ENCODE data around the gene KRTAP10-5. TPM values are rescaled to one million over a fixed set of nuclear protein-coding genes. Genes with fewer than 3 reads are reported as not detected.
"Not testable (repeated sequence)": the region's sequence is repeated elsewhere in the genome, so short reads cannot be mapped to it uniquely, and the experiment has no call there.

Gene KRTAP10-5
- polyA plus RNA-seq (2013, experiment 1 of 2; ENCODE audit: insufficient read length), result not detected
- polyA plus RNA-seq (2013, experiment 2 of 2; ENCODE audit: insufficient read length), result not detected

GRCh38 chr21:44580231-44580821, at the start of gene KRTAP10-5:
KRTAP10-5 (minus strand) TSS chr21:44580604; CDS start chr21:44580578, 26 bp downstream.
- not testable (repeated sequence) for DNase-seq

GRCh38 chr21:44628707-44629391, 48.4 kb upstream of the KRTAP10-5 start:
- DNase-seq, result no peak

- DNase-seq, result not testable (repeated sequence)
Measured at GRCh38 chr21:44627831-44628233, 47.4 kb upstream of the KRTAP10-5 start.

- DNase-seq, result not testable (repeated sequence)
Measured at GRCh38 chr21:44627181-44627822, 46.9 kb upstream of the KRTAP10-5 start.

GRCh38 chr21:44626673-44627143, 46.3 kb upstream of the KRTAP10-5 start, which contains the start of gene KRTAP10-9:
KRTAP10-9 (plus strand) TSS chr21:44627093; CDS start chr21:44627172, 79 bp downstream.
- DNase-seq, result no peak

- DNase-seq, result no peak
Measured at GRCh38 chr21:44626262-44626661, 45.9 kb upstream of the KRTAP10-5 start.

- no peak for DNase-seq
Measured at GRCh38 chr21:44625756-44626155, 45.4 kb upstream of the KRTAP10-5 start.

- no peak for DNase-seq
Measured at GRCh38 chr21:44623575-44623974, 43.2 kb upstream of the KRTAP10-5 start.

- no peak for DNase-seq
Measured at GRCh38 chr21:44619886-44620285, 39.5 kb upstream of the KRTAP10-5 start.

- no peak for DNase-seq
Measured at GRCh38 chr21:44618909-44619308, 38.5 kb upstream of the KRTAP10-5 start.

GRCh38 chr21:44618504-44618903, 38.1 kb upstream of the KRTAP10-5 start:
- no peak for DNase-seq

GRCh38 chr21:44617071-44617501, 36.7 kb upstream of the KRTAP10-5 start:
- DNase-seq, result no peak

GRCh38 chr21:44616591-44616926, 36.2 kb upstream of the KRTAP10-5 start:
- no peak for DNase-seq

GRCh38 chr21:44615911-44616590, 35.6 kb upstream of the KRTAP10-5 start:
- no peak for DNase-seq

GRCh38 chr21:44615466-44615865, 35.1 kb upstream of the KRTAP10-5 start:
- DNase-seq, result no peak

GRCh38 chr21:44614961-44615391, 34.6 kb upstream of the KRTAP10-5 start:
- no peak for DNase-seq

- DNase-seq, result no peak
Measured at GRCh38 chr21:44614161-44614631, 33.8 kb upstream of the KRTAP10-5 start.

GRCh38 chr21:44613386-44614155, 33.2 kb upstream of the KRTAP10-5 start:
- DNase-seq, result no peak

GRCh38 chr21:44612669-44613229, 32.3 kb upstream of the KRTAP10-5 start:
- DNase-seq, result no peak

- DNase-seq, result no peak
Measured at GRCh38 chr21:44612029-44612486, 31.7 kb upstream of the KRTAP10-5 start, which contains the start of gene KRTAP10-8. KRTAP10-8 (plus strand) TSS chr21:44612079; CDS start chr21:44612101, 22 bp downstream.

- DNase-seq, result no peak
Measured at GRCh38 chr21:44611551-44611950, 31.1 kb upstream of the KRTAP10-5 start.

All from fibroblast of skin of abdomen (primary cell).